Stimulated activated CD4-positive, alpha-beta T cell treated with anti-CD3 and anti-CD28 coated beads, TNF-alpha, amount 100 ng/mL, for 1 hour (primary cell): ENCODE results near the gene BCHE.
"Not testable (repeated sequence)": the region's sequence is repeated elsewhere in the genome, so short reads cannot be mapped to it uniquely, and the experiment has no call there.

Experiments used
- DNase-seq, 3 donors: peaks; one replicate each; pipeline ENCODE4 v3.0.0-alpha.2; 2020; ENCODE audit warnings: low read depth in 3 of 3, low spot score in 1 of 3

BCHE gene

DNA sequence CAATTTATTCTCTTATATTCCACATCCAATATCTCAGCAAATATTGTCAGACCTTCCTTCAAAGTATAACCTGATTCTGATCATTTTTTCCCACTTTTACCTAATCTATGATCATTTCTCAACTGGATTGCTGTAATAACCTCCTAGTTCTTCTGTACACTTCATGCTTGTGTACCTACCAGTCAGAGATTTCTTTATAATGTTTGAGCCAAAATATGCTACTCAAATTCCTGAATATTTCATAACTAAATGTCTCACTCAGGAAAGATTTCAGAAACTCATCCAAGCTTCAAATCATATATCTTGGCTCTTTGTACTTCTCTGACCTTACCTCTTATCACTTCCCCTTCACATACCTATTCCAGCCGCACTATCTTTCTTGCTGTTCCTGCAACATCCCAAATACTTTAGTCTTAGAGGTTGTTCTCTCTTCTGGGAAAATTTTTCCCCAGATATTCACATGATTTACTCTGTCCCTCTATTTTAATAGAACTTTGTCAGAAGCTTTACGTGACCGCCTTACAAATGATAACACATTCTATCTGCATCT, 20.0 kb downstream of the BCHE start:
- no peak for DNase-seq

- no peak for DNase-seq
Measured at GRCh38 chr3:165816209-165816608, 21.0 kb downstream of the BCHE start.

- no peak for DNase-seq
Measured at GRCh38 chr3:165815682-165816081, 21.5 kb downstream of the BCHE start.

DNA sequence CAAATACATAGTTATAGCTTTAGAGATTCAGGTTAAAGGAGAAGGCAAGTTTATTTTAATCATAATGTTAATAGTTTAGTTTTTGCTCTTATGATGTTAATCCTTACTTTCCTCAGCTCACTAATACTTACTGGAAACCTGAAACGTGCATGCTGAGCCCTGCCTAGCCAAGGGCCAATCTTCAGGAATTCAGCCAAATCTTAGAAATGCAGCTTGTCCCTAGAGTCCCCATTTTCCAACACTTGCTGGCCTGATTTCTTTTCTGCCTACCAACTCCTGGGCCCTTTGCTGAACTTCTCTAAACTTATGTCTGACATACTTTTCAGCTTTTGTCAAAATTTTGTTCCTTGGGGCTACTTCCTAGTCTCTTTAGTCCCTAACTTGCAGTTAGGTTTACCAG, 22.8 kb downstream of the BCHE start:
- DNase-seq, result no peak

DNA sequence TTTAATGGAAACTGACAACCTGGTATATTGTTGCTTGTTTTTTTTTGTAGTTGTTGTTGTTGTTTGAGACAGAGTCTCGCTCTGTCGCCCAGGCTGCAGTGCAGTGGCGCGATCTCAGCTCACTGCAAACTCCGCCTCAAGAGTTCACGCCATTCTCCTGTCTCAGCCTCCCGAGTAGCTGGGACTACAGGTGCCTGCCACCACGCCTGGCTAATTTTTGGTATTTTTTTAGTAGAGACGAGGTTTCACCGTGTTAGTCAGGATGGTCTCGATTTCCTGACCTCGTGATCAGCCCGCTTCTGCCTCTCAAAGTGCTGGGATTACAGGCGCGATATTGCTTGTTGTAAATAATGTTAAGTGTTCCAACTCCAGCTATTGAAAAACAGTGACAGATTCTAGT, 29.3 kb downstream of the BCHE start:
- DNase-seq, result not testable (repeated sequence)

- no peak for DNase-seq
Measured at GRCh38 chr3:165805946-165806561, 31.2 kb downstream of the BCHE start.

GRCh38 chr3:165803471-165803870, 33.8 kb downstream of the BCHE start:
- no peak for DNase-seq

DNA sequence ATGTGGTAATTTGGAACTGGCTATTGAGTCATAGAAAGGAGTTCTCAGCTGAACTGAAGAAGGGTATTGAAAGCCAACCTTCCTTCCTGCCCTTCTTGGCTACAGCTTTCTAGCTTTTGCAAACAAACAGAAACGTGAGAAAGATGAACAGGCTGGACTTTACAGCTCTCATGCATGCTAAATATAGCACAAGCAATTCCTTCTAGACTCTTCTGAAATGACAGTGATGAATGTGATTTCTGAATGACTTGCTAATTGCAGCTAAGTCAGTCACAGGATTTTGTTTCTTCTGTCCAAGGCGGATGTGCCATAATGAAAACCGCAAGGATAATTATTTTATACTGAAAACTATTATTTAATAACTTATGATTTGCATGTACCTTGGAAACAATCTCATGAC, 36.3 kb downstream of the BCHE start:
- DNase-seq, result no peak

DNA sequence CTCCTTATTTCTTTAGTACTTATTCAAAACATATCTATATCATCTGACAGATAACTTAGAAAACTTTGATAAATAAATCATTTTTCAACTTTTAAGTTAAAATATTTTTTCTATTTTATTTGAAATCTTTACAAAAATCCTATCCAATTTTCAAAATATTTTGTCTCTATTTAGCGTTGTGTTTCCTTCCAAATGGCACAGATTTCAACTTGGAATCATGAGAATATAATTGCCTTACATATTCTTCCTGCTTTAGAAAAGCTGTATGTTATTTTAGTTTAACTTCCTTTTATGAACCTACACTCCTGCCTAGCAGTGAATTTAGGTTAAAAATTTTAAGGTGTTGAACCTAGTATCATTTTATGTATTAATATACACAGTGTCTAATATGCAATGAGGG, 38.2 kb downstream of the BCHE start:
- no peak for DNase-seq

- DNase-seq, result no peak
Measured at GRCh38 chr3:165797551-165797950, 39.7 kb downstream of the BCHE start.

- no peak for DNase-seq
Measured at GRCh38 chr3:165796701-165797100, 40.5 kb downstream of the BCHE start.

DNA sequence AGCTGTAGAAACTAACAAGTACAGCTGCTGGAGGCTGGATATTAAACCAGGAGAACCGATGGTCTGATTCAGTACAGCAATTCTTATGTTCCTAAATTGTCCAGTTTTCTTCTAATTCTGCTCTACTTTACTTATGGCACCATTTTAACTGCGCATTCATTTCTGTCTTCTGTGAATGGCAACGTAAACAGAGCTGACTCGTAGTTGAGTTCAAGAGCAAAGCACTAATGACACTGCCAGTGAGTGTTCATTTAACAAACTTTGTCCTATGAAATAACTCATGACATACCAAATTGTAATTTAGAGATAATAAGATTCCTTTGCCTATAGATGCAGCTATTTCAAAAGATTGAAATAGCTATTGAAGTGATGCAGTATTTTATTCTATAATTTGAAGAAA, 48.7 kb downstream of the BCHE start:
- no peak for DNase-seq

DNA sequence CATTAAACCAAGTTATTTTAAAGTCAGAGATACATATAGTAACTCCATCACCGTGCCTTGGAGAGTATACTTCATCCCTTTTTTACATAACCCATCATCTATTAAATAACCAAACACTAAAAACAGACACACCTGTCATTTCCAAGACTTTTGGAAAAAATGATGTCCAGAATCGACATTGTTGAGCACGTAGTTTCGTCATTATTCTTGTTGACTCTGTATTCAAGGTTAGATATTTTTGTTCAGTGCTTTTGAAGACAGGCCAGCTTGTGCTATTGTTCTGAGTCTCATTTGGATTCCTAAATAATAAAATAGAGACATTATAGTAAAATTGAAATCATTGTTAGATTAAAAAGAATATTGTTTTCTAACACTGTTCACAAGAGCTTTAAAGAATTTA, 51.2 kb downstream of the BCHE start:
- DNase-seq, result no peak

- DNase-seq, result no peak
Measured at GRCh38 chr3:165784337-165784736, 52.9 kb downstream of the BCHE start.

DNA sequence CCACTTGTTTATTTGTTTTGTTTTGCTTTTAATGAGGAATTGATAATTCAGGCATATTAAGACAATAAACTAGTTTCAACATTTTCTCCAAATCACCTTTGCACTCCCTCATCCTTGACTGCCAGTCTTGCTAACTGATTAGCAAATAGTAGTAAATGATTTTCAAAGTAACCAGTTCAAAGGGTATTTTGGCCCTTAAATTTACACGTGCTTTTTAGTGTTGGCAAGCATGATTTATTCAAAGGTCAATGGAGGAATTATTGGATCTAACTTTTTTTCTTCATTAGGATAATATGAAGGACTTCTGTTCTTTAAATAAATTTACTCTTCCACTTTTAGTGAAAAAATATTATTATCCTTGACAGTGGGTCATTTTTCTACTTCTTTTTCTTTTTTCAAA, 53.8 kb downstream of the BCHE start:
- DNase-seq, result no peak

DNA sequence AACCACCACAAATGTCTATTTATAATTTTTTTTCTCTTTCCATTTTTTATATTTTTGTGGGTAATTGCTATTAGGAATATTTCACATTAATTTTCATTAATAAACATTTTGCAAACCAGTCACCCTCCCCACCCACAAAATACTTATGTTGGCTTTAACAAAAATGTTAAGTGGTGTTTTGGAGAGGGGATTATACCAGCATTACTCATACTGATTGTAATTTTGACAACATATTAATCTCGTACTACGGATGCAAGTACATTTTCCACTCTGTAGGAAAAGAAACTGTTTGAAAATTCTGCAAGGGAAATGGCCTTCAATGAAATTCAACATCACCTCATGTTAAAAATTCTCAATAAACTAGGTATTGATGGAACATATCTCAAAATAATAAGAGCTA, 58.3 kb downstream of the BCHE start:
- DNase-seq, result no peak

- DNase-seq, result no peak
Measured at GRCh38 chr3:165778456-165778855, 58.8 kb downstream of the BCHE start.

DNA sequence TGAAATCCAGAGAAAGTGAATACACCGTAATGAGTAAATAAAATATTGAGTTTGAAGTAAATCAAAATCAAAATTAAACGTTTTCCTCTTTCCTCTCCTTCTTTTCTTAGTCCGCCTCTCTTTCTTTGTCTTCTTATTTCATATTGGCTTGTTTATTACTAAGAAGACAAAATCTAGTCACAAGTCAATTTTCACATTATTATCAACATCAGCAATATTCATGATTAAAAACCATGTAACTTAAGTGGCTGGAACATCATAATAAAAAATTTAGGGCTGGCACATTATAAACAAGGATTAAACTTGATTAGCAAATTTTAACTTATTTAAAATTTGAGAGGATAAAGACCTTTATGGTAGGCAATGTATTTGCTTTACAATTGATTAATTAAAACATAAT, 61.4 kb downstream of the BCHE start:
- no peak for DNase-seq

DNA sequence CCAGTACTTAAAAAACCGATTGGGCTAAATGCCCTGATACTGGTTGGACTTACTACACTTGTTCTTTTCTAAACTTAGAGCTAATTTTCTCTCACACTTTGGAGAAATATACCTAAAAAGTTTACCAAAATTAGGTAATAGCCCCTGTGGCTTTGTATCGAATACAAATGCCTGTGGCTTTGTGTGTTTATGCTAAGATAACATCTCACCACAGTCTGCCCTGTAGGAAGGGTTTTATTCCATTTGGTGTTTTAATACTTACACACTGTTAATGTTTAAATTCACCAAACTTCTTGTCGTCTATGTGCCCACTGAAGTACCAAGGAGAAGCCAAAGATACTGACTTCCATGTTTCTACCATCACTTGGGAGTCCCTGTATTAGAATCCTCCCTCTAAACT, 66.4 kb downstream of the BCHE start:
- DNase-seq, result no peak

DNA sequence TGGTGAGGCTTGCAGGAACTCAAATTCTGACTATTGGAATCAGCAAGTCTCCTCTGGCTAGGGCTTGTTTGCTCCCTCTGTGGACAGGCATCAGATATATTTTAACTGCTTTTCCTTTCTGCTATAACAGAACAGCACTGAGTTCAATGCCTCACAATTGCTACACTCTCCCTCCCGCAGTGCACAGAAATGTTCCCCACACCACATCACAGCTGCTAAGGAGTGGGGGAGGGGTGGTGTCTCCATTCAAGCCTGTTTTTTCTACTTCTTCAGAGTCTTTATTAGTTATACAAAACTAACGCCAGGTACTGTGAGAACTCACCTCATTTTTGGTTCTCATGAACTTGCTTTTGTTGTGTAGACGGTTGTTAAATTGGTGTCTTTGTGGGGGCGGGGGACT, 68.5 kb downstream of the BCHE start:
- DNase-seq, result no peak

DNA sequence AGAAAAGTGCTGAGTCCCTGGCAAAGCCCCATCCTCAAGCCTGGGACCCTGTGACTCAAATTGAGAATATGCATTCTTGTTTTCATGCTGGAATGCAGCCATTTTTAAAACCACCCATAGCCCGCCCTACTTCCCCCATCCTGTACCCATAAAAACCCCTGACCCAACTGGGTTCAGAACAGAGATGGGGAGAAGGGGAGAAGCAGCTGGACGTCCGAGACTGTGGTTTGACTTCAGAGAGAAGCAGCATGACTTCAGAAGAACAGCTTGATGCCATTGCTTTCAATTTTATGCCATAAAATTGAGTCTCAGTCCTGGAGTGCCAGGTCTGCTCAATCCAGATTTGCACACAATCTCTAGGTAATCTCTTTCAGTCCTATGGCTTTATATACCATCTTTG, 78.2 kb downstream of the BCHE start:
- no peak for DNase-seq

GRCh38 chr3:165755571-165755970, 81.7 kb downstream of the BCHE start:
- no peak for DNase-seq

DNA sequence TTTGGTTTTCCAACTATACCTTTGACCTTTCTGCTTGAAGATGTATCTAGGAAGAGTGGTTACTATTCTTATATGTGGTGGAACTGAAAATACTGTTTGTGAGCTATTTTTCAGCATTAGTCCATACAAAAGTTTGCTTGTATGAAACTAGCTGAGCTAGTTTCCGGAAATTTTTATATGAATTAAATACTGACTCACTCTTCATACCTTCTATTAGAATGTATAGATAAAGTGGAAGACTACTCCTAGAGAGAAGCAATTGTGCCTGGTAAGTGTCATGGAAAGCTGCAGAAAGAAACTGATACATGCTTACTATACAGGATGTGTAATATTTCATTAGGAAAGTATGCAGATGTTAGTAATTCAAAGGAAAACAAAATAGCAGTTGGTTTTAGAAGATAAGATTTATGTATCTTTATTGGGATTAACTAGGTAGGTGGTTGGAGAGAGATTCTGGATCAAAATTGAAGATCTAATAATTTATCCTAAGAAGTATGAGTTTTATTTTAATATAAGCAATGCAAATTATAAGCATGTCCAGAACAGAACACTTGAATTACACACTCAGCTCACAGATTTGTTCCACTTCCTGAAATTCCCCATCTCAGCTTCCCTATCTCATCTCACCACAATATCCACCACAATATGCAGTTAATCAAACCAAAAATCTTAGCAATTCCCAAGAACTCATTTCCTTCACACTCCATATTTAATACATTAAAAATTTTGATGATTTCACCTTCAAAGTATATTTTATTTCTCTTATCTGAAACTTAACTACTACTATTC, 82.8 kb downstream of the BCHE start:
- no peak for DNase-seq
